ENCODE results near the gene CHRNA10.

Gene CHRNA10

GRCh38 chr11:3671334-3672254 is at the start of gene CHRNA10:
Gene CHRNA10, minus strand, starts transcription at chr11:3671384. Its CDS starts 72 bp downstream, at chr11:3671312.
- no peak for DNase-seq

GRCh38 chr11:3712274-3712673 is 41.1 kb upstream of the CHRNA10 start:
- DNase-seq: no peak

- no peak for DNase-seq
Observed at GRCh38 chr11:3710485-3711259, 39.5 kb upstream of the CHRNA10 start.

GRCh38 chr11:3709977-3710376 is 38.8 kb upstream of the CHRNA10 start:
- no peak for DNase-seq

- DNase-seq: no peak
Observed at GRCh38 chr11:3707176-3707575, 36.0 kb upstream of the CHRNA10 start.

GRCh38 chr11:3703383-3703782 is 32.2 kb upstream of the CHRNA10 start:
- DNase-seq: no peak

- no peak for DNase-seq
Observed at GRCh38 chr11:3700910-3701309, 29.7 kb upstream of the CHRNA10 start.

- DNase-seq: no peak
Observed at GRCh38 chr11:3700410-3700809, 29.2 kb upstream of the CHRNA10 start.

- no peak for DNase-seq
Observed at GRCh38 chr11:3686751-3687150, 15.6 kb upstream of the CHRNA10 start.

- peak; percentile 37 for DNase-seq
Observed at GRCh38 chr11:3685923-3686322, 14.7 kb upstream of the CHRNA10 start.

- no peak for DNase-seq
Observed at GRCh38 chr11:3684819-3685172, 13.6 kb upstream of the CHRNA10 start.

- no peak for DNase-seq
Observed at GRCh38 chr11:3684129-3684818, 13.1 kb upstream of the CHRNA10 start.

- DNase-seq: no peak
Observed at GRCh38 chr11:3683039-3683438, 11.9 kb upstream of the CHRNA10 start.

- DNase-seq: no peak
Observed at GRCh38 chr11:3679077-3679476, 7.9 kb upstream of the CHRNA10 start.

- DNase-seq: no peak
Observed at GRCh38 chr11:3675971-3676370, 4.8 kb upstream of the CHRNA10 start.

- no peak for DNase-seq
Observed at GRCh38 chr11:3674189-3674588, 3.0 kb upstream of the CHRNA10 start.

- no peak for DNase-seq
Observed at GRCh38 chr11:3669742-3670183, 1.4 kb downstream of the CHRNA10 start.

- no peak for DNase-seq
Observed at GRCh38 chr11:3669128-3669527, 2.1 kb downstream of the CHRNA10 start.

GRCh38 chr11:3667149-3668035 is 3.8 kb downstream of the CHRNA10 start:
- DNase-seq: no peak

- DNase-seq: no peak
Observed at GRCh38 chr11:3666023-3666530, 5.1 kb downstream of the CHRNA10 start.

- DNase-seq: no peak
Observed at GRCh38 chr11:3665336-3666022, 5.7 kb downstream of the CHRNA10 start.
